ENCODE data around the gene PNPLA3.

The PNPLA3 gene

DNA sequence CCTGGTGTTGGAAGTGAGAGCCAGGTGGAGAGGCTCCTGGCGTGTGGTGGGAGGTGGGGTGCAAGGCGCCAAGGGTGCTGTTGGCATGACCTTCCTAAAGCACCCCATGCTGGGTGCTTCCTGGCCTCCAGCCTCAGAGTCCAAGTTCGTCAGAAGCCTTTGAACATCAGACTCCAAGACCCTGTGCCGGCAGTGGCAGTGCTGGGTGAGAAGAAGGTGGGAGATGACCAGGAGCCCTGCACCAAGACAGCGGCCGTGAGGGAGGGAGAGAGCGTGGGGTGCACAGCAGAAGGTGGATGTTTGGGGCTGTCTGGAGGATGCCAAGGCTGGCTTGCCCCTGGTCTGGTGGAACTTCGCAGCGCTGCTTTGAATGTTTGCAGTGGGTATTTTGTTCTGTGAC is 70.8 kb downstream of the PNPLA3 start:
- no peak for DNase-seq

DNA sequence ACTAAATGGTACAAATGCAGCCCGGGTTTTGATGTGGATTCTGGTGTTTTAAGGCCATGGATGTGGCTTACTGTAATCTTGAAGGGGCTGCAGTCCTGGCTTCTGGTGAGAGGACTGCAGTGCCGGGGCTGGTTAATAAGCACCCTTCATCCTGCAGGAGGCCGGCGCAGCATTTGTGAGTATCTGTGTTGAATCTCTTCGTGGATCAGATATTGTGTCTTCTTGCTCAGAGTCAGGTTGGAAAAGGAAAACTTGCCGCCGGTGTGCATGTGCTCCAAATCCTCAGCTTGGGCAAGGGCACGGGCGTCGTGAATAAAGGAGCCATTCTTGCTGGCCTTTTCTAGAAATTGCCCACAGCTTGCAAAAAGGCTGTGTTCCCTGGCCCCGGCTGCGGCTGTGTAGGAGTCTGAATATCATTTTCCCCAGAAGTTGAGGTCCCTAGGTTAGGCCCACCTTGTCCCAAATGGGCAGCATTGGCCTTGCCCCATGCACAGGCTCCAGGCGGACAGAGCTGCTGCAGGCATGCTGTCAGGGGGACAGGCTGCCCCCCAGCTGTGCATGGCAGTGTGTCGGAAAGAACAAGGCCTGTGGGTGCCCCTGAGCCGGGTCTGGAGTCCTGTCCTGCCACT is 71.6 kb downstream of the PNPLA3 start:
- DNase-seq, result no peak

DNA sequence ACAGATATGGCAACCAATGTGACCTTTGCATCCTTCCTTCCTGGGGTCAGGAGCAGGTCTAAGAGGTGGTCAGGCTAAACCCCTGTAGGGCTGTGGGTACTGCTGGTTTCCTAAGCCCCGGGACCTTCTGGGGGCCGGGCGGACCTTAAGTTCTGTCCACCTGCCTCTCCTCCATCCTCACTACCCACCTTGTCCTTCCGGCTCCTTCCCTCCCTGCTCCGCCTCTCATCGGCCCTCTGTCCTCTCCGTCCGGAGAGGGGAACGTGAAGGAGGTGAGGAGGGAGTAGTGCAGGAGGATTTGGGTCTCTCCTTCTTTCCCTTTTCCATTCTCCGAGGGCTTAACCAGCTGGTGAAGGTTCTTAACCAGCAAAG is 72.2 kb downstream of the PNPLA3 start:
- DNase-seq, result no peak

DNA sequence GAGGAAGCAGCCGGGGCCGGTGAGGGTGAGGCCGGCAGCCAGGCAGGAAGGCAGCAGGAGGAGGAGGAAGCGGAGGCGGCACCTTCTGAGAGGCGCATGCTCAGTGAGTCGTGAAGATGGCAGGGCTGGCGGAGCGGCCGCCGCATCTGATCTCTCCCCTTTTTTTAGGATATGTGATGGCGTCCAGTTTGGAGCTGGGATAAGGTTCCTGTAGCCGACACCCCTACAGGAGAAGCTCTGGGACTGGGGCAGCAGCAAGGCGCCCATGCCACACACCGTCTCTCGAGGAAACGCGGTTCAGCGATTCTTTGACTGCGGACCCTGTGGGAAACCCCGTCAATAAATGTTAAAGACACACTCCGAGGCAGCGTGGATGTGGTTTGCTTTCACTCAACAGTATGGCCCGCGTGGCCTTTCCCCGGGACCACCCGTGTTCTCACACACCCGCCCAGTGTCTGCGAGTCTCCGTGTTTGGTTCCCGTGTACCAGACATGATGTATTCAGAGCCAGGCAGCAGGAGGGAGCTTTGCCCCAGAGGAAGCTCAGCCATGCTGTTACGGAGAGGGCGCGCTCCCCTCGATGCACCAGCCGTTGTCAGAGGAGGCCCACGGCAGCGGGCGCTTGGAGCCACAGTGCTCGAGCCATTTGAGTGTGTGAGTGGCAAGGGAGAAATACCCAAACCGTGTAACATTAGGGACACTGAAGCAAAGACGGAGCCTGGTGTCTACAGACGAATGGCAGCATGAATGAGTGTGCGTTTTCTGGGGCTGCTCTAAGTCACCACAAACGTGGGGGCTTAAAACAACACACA is 72.8 kb downstream of the PNPLA3 start:
- peak; percentile 70 for DNase-seq

DNA sequence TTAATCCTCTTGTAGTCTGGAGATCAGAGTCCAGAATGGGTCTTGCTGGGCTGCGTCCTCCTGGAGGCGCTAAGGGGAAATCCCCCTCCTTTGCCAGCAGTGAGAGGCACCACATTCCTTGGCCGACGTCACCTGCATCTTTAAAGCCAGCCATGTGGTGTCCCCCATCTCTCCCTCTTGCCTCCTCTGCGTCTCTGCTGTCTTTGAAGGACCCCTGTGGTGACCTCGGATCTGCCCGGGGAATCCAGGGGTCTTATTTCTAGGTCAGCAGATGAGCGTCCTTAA is 73.3 kb downstream of the PNPLA3 start:
- no peak for DNase-seq
